GM12878 (cell line): ENCODE results near the gene RXRG. TPM values are rescaled to one million over a fixed set of nuclear protein-coding genes. Genes with fewer than 3 reads are reported as not detected.

Experiments
- ATAC-seq: fragments of 200-7000 bp; cut with Tn5 transposase; 3 replicates; pipeline ENCODE4 v1.9.1; 2020; ENCODE audit warnings: mild to moderate bottlenecking, moderate library complexity
- BruUV-seq: library from RNA; stranded (reverse); fragments of 400-500 nt; replicated peaks from 2 replicates; lab custom pipeline; 2021; lab: Mats Ljungman, UMichigan
- CTCF ChIA-PET: fragments of 300-600 bp; sonication (Branson Sonifier 250); formaldehyde crosslinking; extraction: SDS; loops from one replicate; lab custom pipeline; 2021; ENCODE audit warnings: inconsistent platforms; lab: Yijun Ruan, JAX
- POLR2A ChIA-PET: fragments of 350-600 bp; formaldehyde crosslinking; extraction: SDS; loops from one replicate; lab custom pipeline; 2021; ENCODE audit warnings: inconsistent platforms; lab: Charles Lee
- RAD21 ChIA-PET: fragments of 300-600 bp; sonication (Branson Sonifier 250); formaldehyde crosslinking; loops from one replicate; lab custom pipeline; 2023; ENCODE audit warnings: antibody characterized with exemption; ENCODE audit not compliant: unreplicated experiment; lab: Charles Lee
- SMC1A ChIA-PET: fragments of 300-600 bp; sonication (Branson Sonifier 250); formaldehyde crosslinking; loops from one replicate; lab custom pipeline; 2023; ENCODE audit not compliant: unreplicated experiment, uncharacterized antibody; lab: Charles Lee
- DNase-seq: peaks from one replicate; pipeline ENCODE4 v3.0.0-alpha.2; 2011; ENCODE audit warnings: low read depth, low spot score
- FAIRE-seq: peaks from 3 replicates; lab custom pipeline; 2011; peaks lifted over from hg19 to GRCh38; lab: Jason Lieb, UNC
- H2AFZ ChIP-seq: 2 replicates; pipeline ENCODE4 v1.6.0; 2011; ENCODE audit warnings: low read depth, low read length, control low read depth; ENCODE audit not compliant: control insufficient read depth
- H3K27ac ChIP-seq: 2 replicates; pipeline ENCODE4 v1.5.1; 2011; ENCODE audit warnings: control low read depth; ENCODE audit not compliant: control insufficient read depth, insufficient read depth
- H3K27me3 ChIP-seq, 2 experiments: replicated peaks in 1 of 2; 2 replicates each; pipeline versions ENCODE4 v1.6.0 to v1.6.1; 2011; ENCODE audit warnings: low read length in 1 of 2; ENCODE audit not compliant: control insufficient read depth in 2 of 2, insufficient read depth in 2 of 2
- H3K36me3 ChIP-seq, 2 experiments: 2 replicates each; pipeline ENCODE4 v1.5.1; 2011; ENCODE audit warnings: low read length in 1 of 2; ENCODE audit not compliant: control insufficient read depth in 2 of 2, insufficient read depth in 2 of 2
- H3K4me1 ChIP-seq: 2 replicates; pipeline ENCODE4 v1.6.1; 2011; ENCODE audit warnings: mild to moderate bottlenecking, low read length, moderate library complexity, mixed read lengths; ENCODE audit not compliant: control insufficient read depth, insufficient read depth
- H3K4me2 ChIP-seq: 2 replicates; pipeline ENCODE4 v1.6.0; 2011; ENCODE audit warnings: control low read depth; ENCODE audit not compliant: control insufficient read depth, insufficient read depth
- H3K4me3 ChIP-seq: fragments of 200-600 bp; sonication (generic); 2 replicates; pipeline ENCODE4 v1.5.1; 2016
- H3K79me2 ChIP-seq: 2 replicates; pipeline ENCODE4 v1.6.0; 2011; ENCODE audit warnings: low read length; ENCODE audit not compliant: control insufficient read depth, insufficient read depth
- H3K9ac ChIP-seq: 2 replicates; pipeline ENCODE4 v1.8.0; 2011; ENCODE audit warnings: low read length, control low read depth, mixed read lengths; ENCODE audit not compliant: control insufficient read depth, insufficient read depth
- H3K9me3 ChIP-seq: replicated peaks from 3 replicates; pipeline ENCODE4 v1.5.1; 2011; ENCODE audit warnings: mild to moderate bottlenecking, low read length; ENCODE audit not compliant: control insufficient read depth, insufficient read depth
- H4K20me1 ChIP-seq: 2 replicates; pipeline ENCODE4 v1.6.0; 2011; ENCODE audit not compliant: control insufficient read depth, insufficient read depth
- BACH1 ChIP-seq: fragments of 450-650 bp; IDR thresholded peaks from 2 replicates; pipeline ENCODE4 v1.6.1; 2017; ENCODE audit warnings: mild to moderate bottlenecking, borderline replicate concordance
- CEBPZ ChIP-seq: fragments of 150-350 bp; IDR thresholded peaks from 2 replicates; pipeline ENCODE4 v1.6.1; 2016; ENCODE audit warnings: low read depth, low read length
- CHD1 ChIP-seq: IDR thresholded peaks from 2 replicates; pipeline ENCODE4 v1.6.1; 2012; ENCODE audit warnings: low read depth, low read length, improper control_type of control experiment
- CTCF ChIP-seq, 3 experiments: IDR thresholded peaks in 2 of 3; conservative IDR thresholded peaks in 1 of 3; 2 replicates each; pipeline ENCODE4 v1.5.1; 2011; ENCODE audit warnings: low read depth in 3 of 3, low read length in 3 of 3, mild to moderate bottlenecking in 3 of 3, control low read depth in 2 of 3, moderate library complexity in 2 of 3, inconsistent platforms in 1 of 3, mixed read lengths in 1 of 3; ENCODE audit not compliant: control insufficient read depth in 2 of 3, insufficient read depth in 1 of 3; ENCODE audit errors: extremely low read depth in 1 of 3
- LARP7 ChIP-seq: fragments of 450-650 bp; IDR thresholded peaks from 2 replicates; pipeline ENCODE4 v1.6.1; 2017; ENCODE audit warnings: mild to moderate bottlenecking
- MYB ChIP-seq: fragments of 150-350 bp; IDR thresholded peaks from 2 replicates; pipeline ENCODE4 v1.6.1; 2014; ENCODE audit warnings: mild to moderate bottlenecking, low read depth, low read length, borderline replicate concordance
- NFIC ChIP-seq: IDR thresholded peaks from 2 replicates; pipeline ENCODE4 v1.6.1; 2012; ENCODE audit warnings: low read depth, mild to moderate bottlenecking, inconsistent platforms, low read length, moderate library complexity
- NR2F1 ChIP-seq: fragments of 450-650 bp; conservative IDR thresholded peaks from 2 replicates; pipeline ENCODE4 v1.6.1; 2017; ENCODE audit warnings: mild to moderate bottlenecking
- RBBP5 ChIP-seq: fragments of 200-600 bp; sonication (generic); conservative IDR thresholded peaks from 2 replicates; pipeline ENCODE4 v1.6.1; 2016
- SMAD5 ChIP-seq: IDR thresholded peaks from 2 replicates; pipeline ENCODE4 v1.6.1; 2016; ENCODE audit warnings: antibody characterized with exemption, low read depth
- SUZ12 ChIP-seq: fragments of 200-600 bp; sonication (generic); IDR thresholded peaks from one replicate; pipeline ENCODE4 v1.6.1; 2018; ENCODE audit warnings: antibody characterized with exemption, mild to moderate bottlenecking; ENCODE audit not compliant: unreplicated experiment
- TAF1 ChIP-seq: IDR thresholded peaks from 2 replicates; pipeline ENCODE4 v1.6.1; 2011; ENCODE audit warnings: mild to moderate bottlenecking, low read depth, low read length, borderline replicate concordance
- TCF7 ChIP-seq: IDR thresholded peaks from 2 replicates; pipeline ENCODE4 v1.6.1; 2014; ENCODE audit warnings: antibody characterized with exemption, borderline replicate concordance
- YBX1 ChIP-seq: fragments of 450-650 bp; IDR thresholded peaks from 2 replicates; pipeline ENCODE4 v1.6.1; 2016; ENCODE audit warnings: antibody characterized with exemption
- WGBS: methylation state at CpG from one replicate; pipeline ENCODE4 v1.1.6; 2016; ENCODE audit warnings: low lambda C conversion rate; ENCODE audit not compliant: insufficient replicate concordance, insufficient coverage; ENCODE audit errors: missing lambda C conversion rate; 5-methylcytosine and 5-hydroxymethylcytosine counted together
- in situ Hi-C: fragments of 300-500 bp; cut with MboI; formaldehyde crosslinking; loops from 9 replicates; pipeline ENCODE4 v1.14.3; 2018; ENCODE audit warnings: mixed read lengths
- intact Hi-C: fragments of 100-400 bp; cut with micrococcal nuclease; formaldehyde crosslinking; loops from one replicate; pipeline ENCODE4 v1.14.2; 2022; ENCODE audit not compliant: unreplicated experiment
- polyA plus RNA-seq, 11 experiments: library from polyadenylated mRNA; depleted of rRNA in 4 of 11; unstranded in 6 of 11; stranded (reverse) in 5 of 11; fragments of >200 nt; fragmentation: Nextera tagmentation in 4 of 11; fragmentation: Illumina TruSeq in 1 of 11; extraction: Ambion mirVana in 4 of 11; extraction: Trizol in 1 of 11; gene quantifications; 1 replicate in 1 of 11; 2 replicates in 10 of 11; pipeline versions ENCODE4 v1.2.1 to v1.2.3, GENCODE V29; 2011 to 2016; ENCODE audit warnings: inconsistent platforms in 2 of 11, missing spikeins in 2 of 11, low read depth in 1 of 11
- total RNA-seq, 4 experiments: library from RNA; depleted of rRNA in 3 of 4; stranded (reverse); fragments of >200 nt in 3 of 4; fragmentation: Illumina TruSeq in 1 of 4; extraction: Trizol in 1 of 4; gene quantifications; 2 replicates each; pipeline versions ENCODE4 v1.2.1 to v1.2.3, GENCODE V29; 2013 to 2021
- TF ChIP-seq, protein P1 (sequence below): IDR thresholded peaks from 2 replicates; pipeline ENCODE4 v1.6.1; 2012; ENCODE audit warnings: low read depth, low read length, improper control_type of control experiment

Gene RXRG
- total and polyA plus RNA-seq, 10 of the 15 experiments (the other 5 are each of a cell fraction or from before 2014, with no cell fraction given), result 0.10 TPM; not detected in 9

DNA sequence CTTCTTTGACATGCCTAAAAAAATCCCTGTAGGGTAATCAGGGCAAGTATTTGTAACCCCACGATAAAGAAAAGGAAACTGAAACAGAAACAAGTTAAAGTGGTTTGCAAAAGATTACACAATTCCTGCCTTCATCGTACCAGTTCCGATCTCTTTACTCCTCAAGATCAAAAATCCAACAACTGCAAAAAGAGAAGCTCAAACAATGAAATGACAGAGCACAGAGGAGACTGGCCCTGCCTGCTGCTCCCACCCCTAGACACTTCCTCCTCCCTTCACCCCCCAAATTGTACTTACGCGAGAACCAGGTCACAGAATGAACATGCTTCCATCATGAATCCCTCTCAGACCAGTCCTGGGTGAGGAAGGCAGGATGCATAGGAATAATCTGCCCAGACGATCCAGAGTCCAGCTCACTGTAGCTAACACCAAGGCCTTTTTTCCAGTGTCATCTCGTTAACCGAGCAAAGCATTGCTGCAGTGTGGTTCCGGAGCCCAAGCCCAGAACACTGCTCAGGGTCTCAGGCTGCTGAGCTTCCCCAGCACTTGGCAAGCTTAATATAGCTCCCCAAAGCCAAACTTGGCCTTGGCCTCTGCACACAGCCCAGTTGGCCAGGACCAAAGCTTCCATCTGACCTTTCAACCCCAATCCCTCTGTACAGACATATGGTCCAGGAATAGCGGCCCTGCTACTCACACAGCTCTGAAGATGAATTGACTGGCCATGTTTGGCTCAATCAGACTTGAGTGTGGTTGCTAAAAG lies 20.3 kb downstream of the RXRG start:
- BruUV-seq, result no TSS peak
- no peak overlapping the region; the same call in 1 of the 2 replicates for H2AFZ ChIP-seq

More for the DNA sequence above, 20.3 kb downstream of the RXRG start:
- Histone ChIP-seq H3K27ac (no peak overlapping the region), H3K9me3 (no peaks in the 10 kb centered on the region), H3K4me1 (peaks cover 5% of the 10 kb centered on the region), H3K9ac (no peak overlapping the region), H3K4me3 (no peak overlapping the region), H3K27me3 (peaks cover 0 to 4% of the 10 kb centered on the region in 2 experiments; a peak in 1 of 4 replicates), H4K20me1 (no peaks in the 10 kb centered on the region), H3K4me2 (no peak overlapping the region), H3K36me3 (no peaks in the 10 kb centered on the region), H3K79me2 (no peaks in the 10 kb centered on the region)
- in situ Hi-C loops (no loop called here), intact Hi-C loops (loop anchor here (5.0 kb wide), 1 partner anchor 47 kb away; no protein-coding TSS in a partner anchor)
- peak; percentile 54 for ATAC-seq
- ChIA-PET CTCF (no interaction called here), POLR2A (no interaction called here), RAD21 (no interaction called here), SMC1A (no interaction called here)
- no peak for FAIRE-seq
- no peak for DNase-seq
- TF ChIP-seq TAF1 (no peak), RBBP5 (no peak), CHD1 (no peak), NFIC (no peak), SUZ12 (no peak), TCF7 (no peak), SMAD5 (no peak), YBX1 (no peak), CEBPZ (no peak), NR2F1 (no peak), CTCF (IDR thresholded peaks at IDR 0.05 in 2 of 3, conservative IDR thresholded peaks at IDR 0.05 in 1 of 3; ENCODE audit: control insufficient read depth in 2 of 3, extremely low read depth in 1 of 3, insufficient read depth in 1 of 3, low read depth in 3 of 3, low read length in 3 of 3) (no peak), MYB (no peak), LARP7 (no peak), BACH1 (no peak)
- TF ChIP-seq, protein P1, sequence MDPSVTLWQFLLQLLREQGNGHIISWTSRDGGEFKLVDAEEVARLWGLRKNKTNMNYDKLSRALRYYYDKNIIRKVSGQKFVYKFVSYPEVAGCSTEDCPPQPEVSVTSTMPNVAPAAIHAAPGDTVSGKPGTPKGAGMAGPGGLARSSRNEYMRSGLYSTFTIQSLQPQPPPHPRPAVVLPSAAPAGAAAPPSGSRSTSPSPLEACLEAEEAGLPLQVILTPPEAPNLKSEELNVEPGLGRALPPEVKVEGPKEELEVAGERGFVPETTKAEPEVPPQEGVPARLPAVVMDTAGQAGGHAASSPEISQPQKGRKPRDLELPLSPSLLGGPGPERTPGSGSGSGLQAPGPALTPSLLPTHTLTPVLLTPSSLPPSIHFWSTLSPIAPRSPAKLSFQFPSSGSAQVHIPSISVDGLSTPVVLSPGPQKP, result no peak
- 35% methylated on average over 10 of the region's 10 CpGs for WGBS
